PC-3 (cell line): ENCODE measurements around the gene ANKMY2. TPM values are rescaled to one million over a fixed set of nuclear protein-coding genes. Genes with fewer than 3 reads are reported as not detected.

Experiments used
- ATAC-seq: fragments of 200-7000 bp; cut with Tn5 transposase; 2 replicates; pipeline ENCODE4 v1.9.1; 2020; ENCODE audit warnings: mild to moderate bottlenecking, moderate library complexity
- BruUV-seq: library from RNA; stranded (reverse); fragments of 400-500 nt; replicated peaks from 2 replicates; lab custom pipeline; 2021; lab: Mats Ljungman, UMichigan
- CTCF ChIA-PET: fragments of 300-600 bp; sonication (Branson Sonifier 250); formaldehyde crosslinking; loops from one replicate; lab custom pipeline; 2022; ENCODE audit warnings: antibody characterized with exemption; lab: Charles Lee
- POLR2A ChIA-PET: fragments of 300-600 bp; sonication (Branson Sonifier 250); formaldehyde crosslinking; loops from one replicate; lab custom pipeline; 2022; ENCODE audit warnings: antibody characterized with exemption; ENCODE audit not compliant: unreplicated experiment; lab: Charles Lee
- DNase-seq: peaks from one replicate; pipeline ENCODE4 v3.0.0-alpha.2; 2015
- H2AFZ ChIP-seq: fragments of 300-600 bp; sonication (generic); 2 replicates; pipeline ENCODE4 v1.6.0; 2016; ENCODE audit warnings: antibody characterized with exemption, low read length
- H3F3A ChIP-seq: fragments of 300-600 bp; sonication (generic); one replicate; pipeline ENCODE4 v1.6.0; 2017; ENCODE audit warnings: antibody characterized with exemption, low read length, control low read depth, mild to moderate bottlenecking; ENCODE audit not compliant: unreplicated experiment
- H3K27ac ChIP-seq: fragments of 300-600 bp; sonication (generic); 2 replicates; pipeline ENCODE4 v1.5.1; 2016; ENCODE audit warnings: mild to moderate bottlenecking, low read length
- H3K27me3 ChIP-seq: fragments of 300-600 bp; sonication (generic); 2 replicates; pipeline ENCODE4 v1.6.1; 2016; ENCODE audit warnings: low read length, mixed read lengths
- H3K36me3 ChIP-seq: fragments of 300-600 bp; sonication (generic); 2 replicates; pipeline ENCODE4 v1.6.1; 2016; ENCODE audit warnings: low read depth, mixed run types, low read length, mixed read lengths
- H3K4me1 ChIP-seq: fragments of 300-600 bp; sonication (generic); 2 replicates; pipeline ENCODE4 v1.5.1; 2016; ENCODE audit warnings: low read length; ENCODE audit not compliant: insufficient read depth
- H3K4me2 ChIP-seq: fragments of 300-600 bp; sonication (generic); 2 replicates; pipeline ENCODE4 v1.6.0; 2016; ENCODE audit warnings: low read length
- H3K4me3 ChIP-seq: fragments of 300-600 bp; sonication (generic); 2 replicates; pipeline ENCODE4 v1.5.1; 2016; ENCODE audit warnings: mild to moderate bottlenecking, low read length, mixed read lengths
- H3K79me2 ChIP-seq: fragments of 300-600 bp; sonication (generic); 2 replicates; pipeline ENCODE4 v1.6.1; 2017; ENCODE audit warnings: low read length, mixed read lengths
- H3K9ac ChIP-seq: fragments of 300-600 bp; sonication (generic); 2 replicates; pipeline ENCODE4 v1.6.0; 2016; ENCODE audit warnings: mild to moderate bottlenecking, low read length
- H3K9me2 ChIP-seq: fragments of 300-600 bp; sonication (generic); replicated peaks from 2 replicates; pipeline ENCODE4 v1.6.1; 2016; ENCODE audit warnings: mixed run types, low read length, mixed read lengths
- H3K9me3 ChIP-seq: fragments of 300-600 bp; sonication (generic); 2 replicates; pipeline ENCODE4 v1.6.1; 2016; ENCODE audit warnings: low read length, mixed read lengths
- H4K20me1 ChIP-seq: fragments of 300-600 bp; sonication (generic); 2 replicates; pipeline ENCODE4 v1.6.1; 2016; ENCODE audit warnings: low read length, mixed read lengths
- CTCF ChIP-seq: fragments of 300-600 bp; sonication (generic); conservative IDR thresholded peaks from 2 replicates; pipeline ENCODE4 v1.5.1; 2017; ENCODE audit warnings: antibody characterized with exemption, low read depth, mild to moderate bottlenecking, low read length
- EZH2 ChIP-seq: fragments of 300-600 bp; sonication (generic); IDR thresholded peaks from one replicate; pipeline ENCODE4 v1.6.1; 2017; ENCODE audit warnings: antibody characterized with exemption, mild to moderate bottlenecking, low read length; ENCODE audit not compliant: unreplicated experiment
- EZH2phosphoT487 ChIP-seq: fragments of 300-600 bp; sonication (generic); IDR thresholded peaks from 2 replicates; pipeline ENCODE4 v1.6.1; 2018; ENCODE audit warnings: mild to moderate bottlenecking, antibody characterized with exemption, low read length, borderline replicate concordance
- intact Hi-C: fragments of 100-400 bp; cut with micrococcal nuclease; formaldehyde crosslinking; loops from 2 replicates; pipeline ENCODE4 v1.9.0; 2023
- total RNA-seq: library from RNA; depleted of rRNA; stranded (reverse); fragments of >200 nt; gene quantifications from 2 replicates; pipeline ENCODE4 v1.2.3, GENCODE V29; 2014

ANKMY2 gene
- total RNA-seq, 1 experiment from 2014 or later = 8.5 TPM

GRCh38 chr7:16558761-16559302 lies 86.7 kb downstream of the ANKMY2 start:
- Histone ChIP-seq H4K20me1 (no peaks in the 10 kb centered on the region), H3K4me2 (no peak overlapping the region), H3K36me3 (no peaks in the 10 kb centered on the region), H3K4me3 (no peak overlapping the region), H3K79me2 (no peaks in the 10 kb centered on the region), H2AFZ (no peak overlapping the region), H3K9me3 (no peaks in the 10 kb centered on the region), H3K9me2 (no peaks in the 10 kb centered on the region), H3K27ac (no peak overlapping the region), H3K9ac (no peak overlapping the region), H3F3A (no peaks in the 10 kb centered on the region), H3K27me3 (no peaks in the 10 kb centered on the region), H3K4me1 (no peaks in the 10 kb centered on the region)
- no TSS peak for BruUV-seq
- POLR2A ChIA-PET = no interaction called here
- ATAC-seq (no peak), DNase-seq (no peak)
- CTCF ChIA-PET = no interaction called here
- intact Hi-C loops = no loop called here
- TF ChIP-seq EZH2phosphoT487 = no peak
- TF ChIP-seq CTCF = no peak

- intact Hi-C loops = no loop called here
- Histone ChIP-seq H3K9me2 (no peaks in the 10 kb centered on the region), H3K36me3 (no peaks in the 10 kb centered on the region), H3K4me2 (no peak overlapping the region), H3K4me3 (no peak overlapping the region), H2AFZ (no peak overlapping the region), H3K79me2 (no peaks in the 10 kb centered on the region), H3K27me3 (no peaks in the 10 kb centered on the region), H3F3A (no peaks in the 10 kb centered on the region), H3K4me1 (no peaks in the 10 kb centered on the region), H3K9me3 (no peaks in the 10 kb centered on the region), H4K20me1 (no peaks in the 10 kb centered on the region), H3K9ac (no peak overlapping the region), H3K27ac (no peak overlapping the region)
- TF ChIP-seq EZH2 (no peak), EZH2phosphoT487 (no peak), CTCF (no peak)
- CTCF ChIA-PET = no interaction called here
- BruUV-seq = no TSS peak
- ATAC-seq = no peak
- POLR2A ChIA-PET = no interaction called here
- DNase-seq = no peak
Observed at GRCh38 chr7:16556359-16556758, 89.2 kb downstream of the ANKMY2 start.

GRCh38 chr7:16554518-16555236 lies 90.9 kb downstream of the ANKMY2 start:
- POLR2A ChIA-PET = no interaction called here
- no peak for ATAC-seq
- H3K4me2 ChIP-seq = no peak overlapping the region
- DNase-seq = no peak
- CTCF ChIA-PET = interaction anchor here (1.5 kb wide), 1 partner anchor 10 kb away, joined by 5 read pairs; no protein-coding TSS in a partner anchor
- H2AFZ ChIP-seq = no peak overlapping the region
- H4K20me1 ChIP-seq = no peaks in the 10 kb centered on the region
- no peaks in the 10 kb centered on the region for H3K79me2 ChIP-seq
- H3K9ac ChIP-seq = no peak overlapping the region
- H3K4me1 ChIP-seq = no peaks in the 10 kb centered on the region
- no peaks in the 10 kb centered on the region for H3F3A ChIP-seq
- no peak overlapping the region for H3K27ac ChIP-seq
- H3K9me2 ChIP-seq = no peaks in the 10 kb centered on the region
- no peaks in the 10 kb centered on the region for H3K36me3 ChIP-seq
- H3K9me3 ChIP-seq = no peaks in the 10 kb centered on the region
- no peak for TF ChIP-seq EZH2
- no peak for TF ChIP-seq CTCF
- no peak for TF ChIP-seq EZH2phosphoT487
- no peak overlapping the region for H3K4me3 ChIP-seq
- no TSS peak for BruUV-seq
- H3K27me3 ChIP-seq = no peaks in the 10 kb centered on the region
- intact Hi-C loops = no loop called here
